Measurements from ENCODE around the gene STXBP5.

Gene STXBP5

GRCh38 chr6:147366290-147366689 lies 162.1 kb downstream of the STXBP5 start:
- Histone ChIP-seq H3K79me2 (ENCODE audit: insufficient read depth, low read length) (no peaks in the 10 kb centered on the region), H2AFZ (ENCODE audit: low read length) (no peak overlapping the region), H3F3A (ENCODE audit: insufficient read depth, low read length) (no peaks in the 10 kb centered on the region), H3K9me2 (ENCODE audit: low read depth, low read length) (no peaks in the 10 kb centered on the region), H3K27me3 (ENCODE audit: insufficient read depth, low read length) (no peaks in the 10 kb centered on the region), H3K9me3 (ENCODE audit: low read length) (no peaks in the 10 kb centered on the region), H3K27ac (ENCODE audit: low read depth, low read length, poor library complexity, severe bottlenecking) (no peak overlapping the region), H3K9ac (ENCODE audit: low read length) (no peak overlapping the region), H3K4me2 (ENCODE audit: low read length) (no peak overlapping the region), H3K36me3 (ENCODE audit: insufficient read depth, low read length) (no peaks in the 10 kb centered on the region; the same call in 1 of the 2 replicates), H3K4me3 (ENCODE audit: low read depth, low read length, poor library complexity, severe bottlenecking) (no peak overlapping the region), H4K20me1 (ENCODE audit: insufficient read depth, low read length) (no peaks in the 10 kb centered on the region), H3K4me1 (ENCODE audit: insufficient read depth, low read length, severe bottlenecking) (no peaks in the 10 kb centered on the region)
- TF ChIP-seq CTCF (IDR thresholded peaks at IDR 0.05; ENCODE audit: low read length) (no peak; the same call in 1 of the 2 replicates), EZH2 (IDR thresholded peaks at IDR 0.05; ENCODE audit: borderline replicate concordance, low read length) (no peak)

GRCh38 chr6:147371325-147371724 lies 167.1 kb downstream of the STXBP5 start:
- Histone ChIP-seq H3K9me3 (ENCODE audit: low read length) (no peaks in the 10 kb centered on the region), H3F3A (ENCODE audit: insufficient read depth, low read length) (no peaks in the 10 kb centered on the region), H3K36me3 (ENCODE audit: insufficient read depth, low read length) (no peaks in the 10 kb centered on the region), H3K4me3 (ENCODE audit: low read depth, low read length, poor library complexity, severe bottlenecking) (no peak overlapping the region), H3K79me2 (ENCODE audit: insufficient read depth, low read length) (no peaks in the 10 kb centered on the region), H3K4me2 (ENCODE audit: low read length) (no peak overlapping the region), H3K9ac (ENCODE audit: low read length) (no peak overlapping the region), H3K27ac (ENCODE audit: low read depth, low read length, poor library complexity, severe bottlenecking) (no peak overlapping the region), H3K9me2 (ENCODE audit: low read depth, low read length) (no peaks in the 10 kb centered on the region), H3K27me3 (ENCODE audit: insufficient read depth, low read length) (no peaks in the 10 kb centered on the region), H2AFZ (ENCODE audit: low read length) (no peak overlapping the region), H3K4me1 (ENCODE audit: insufficient read depth, low read length, severe bottlenecking) (no peaks in the 10 kb centered on the region), H4K20me1 (ENCODE audit: insufficient read depth, low read length) (no peaks in the 10 kb centered on the region)
- TF ChIP-seq CTCF (IDR thresholded peaks at IDR 0.05; ENCODE audit: low read length) (no peak), EZH2 (IDR thresholded peaks at IDR 0.05; ENCODE audit: borderline replicate concordance, low read length) (no peak)

- no peaks in the 10 kb centered on the region for H4K20me1 ChIP-seq (ENCODE audit: insufficient read depth, low read length)
- no peaks in the 10 kb centered on the region for H3K4me1 ChIP-seq (ENCODE audit: insufficient read depth, low read length, severe bottlenecking)
- no peak overlapping the region for H3K4me3 ChIP-seq (ENCODE audit: low read depth, low read length, poor library complexity, severe bottlenecking)
- no peaks in the 10 kb centered on the region for H3F3A ChIP-seq (ENCODE audit: insufficient read depth, low read length)
- H3K9me2 ChIP-seq (ENCODE audit: low read depth, low read length): no peaks in the 10 kb centered on the region
- no peaks in the 10 kb centered on the region for H3K79me2 ChIP-seq (ENCODE audit: insufficient read depth, low read length)
- TF ChIP-seq CTCF (IDR thresholded peaks at IDR 0.05; ENCODE audit: low read length) (no peak), EZH2 (IDR thresholded peaks at IDR 0.05; ENCODE audit: borderline replicate concordance, low read length) (no peak)
- H3K9ac ChIP-seq (ENCODE audit: low read length): no peak overlapping the region
- no peaks in the 10 kb centered on the region for H3K36me3 ChIP-seq (ENCODE audit: insufficient read depth, low read length)
- H3K9me3 ChIP-seq (ENCODE audit: low read length): no peaks in the 10 kb centered on the region
- H2AFZ ChIP-seq (ENCODE audit: low read length): no peak overlapping the region
- no peaks in the 10 kb centered on the region for H3K27me3 ChIP-seq (ENCODE audit: insufficient read depth, low read length)
- no peak overlapping the region for H3K27ac ChIP-seq (ENCODE audit: low read depth, low read length, poor library complexity, severe bottlenecking)
- H3K4me2 ChIP-seq (ENCODE audit: low read length): no peak overlapping the region
These were observed 168.6 kb downstream of the STXBP5 start for GRCh38 chr6:147372806-147373205.
